Left ventricle myocardium inferior (tissue), 1 donor: Measurements from ENCODE around the gene CHTF8. TPM values are rescaled to one million over a fixed set of nuclear protein-coding genes. Genes with fewer than 3 reads are reported as not detected.

Source experiments
- DNase-seq: peaks from one replicate; pipeline ENCODE4 v3.0.0-alpha.2; 2020
- H3K27ac ChIP-seq: fragments of 200-600 bp; replicated peaks from 2 replicates; pipeline ENCODE4 v1.8.0; 2021
- H3K27me3 ChIP-seq: fragments of 200-600 bp; 2 replicates; pipeline ENCODE4 v1.8.0; 2021; ENCODE audit warnings: low read depth
- H3K36me3 ChIP-seq: fragments of 200-600 bp; 2 replicates; pipeline ENCODE4 v1.8.0; 2021
- H3K4me1 ChIP-seq: fragments of 200-600 bp; 2 replicates; pipeline ENCODE4 v1.8.0; 2021
- H3K4me3 ChIP-seq: fragments of 200-600 bp; 2 replicates; pipeline ENCODE4 v1.8.0; 2021; ENCODE audit warnings: mild to moderate bottlenecking, moderate library complexity
- H3K9me3 ChIP-seq: fragments of 200-600 bp; replicated peaks from 2 replicates; pipeline ENCODE4 v1.8.0; 2021
- CTCF ChIP-seq: fragments of 200-600 bp; IDR thresholded peaks from 2 replicates; pipeline ENCODE4 v1.8.0; 2021; ENCODE audit warnings: antibody characterized with exemption, mild to moderate bottlenecking, borderline replicate concordance
- intact Hi-C: fragments of 100-400 bp; cut with micrococcal nuclease; formaldehyde crosslinking; loops from one replicate; pipeline ENCODE4 v1.11.0; 2022
- total RNA-seq: library from RNA; stranded (reverse); fragmentation: NEBNext Ultra II Directional; extraction: Animal tissue kit (Norgen Biotek cat#: 25700); gene quantifications from one replicate; pipeline ENCODE4 v1.2.1, GENCODE V29; 2021
- donor health status: DM: no; HTN: yes; CAD: no; lungs with severe emphysema.

Gene CHTF8
- total RNA-seq, 1 donor from 2014 or later = 52.4 TPM

GRCh38 chr16:69106491-69107315 lies 25.7 kb downstream of the CHTF8 start:
- H3K9me3 ChIP-seq = no peaks in the 10 kb centered on the region
- H3K4me1 ChIP-seq = peaks cover 37% of the 10 kb centered on the region
- H3K4me3 ChIP-seq = peak overlapping the region; percentile 73
- DNase-seq = no peak
- H3K27me3 ChIP-seq = peaks cover 16% of the 10 kb centered on the region
- intact Hi-C loops = no loop called here
- H3K36me3 ChIP-seq = peaks cover 7% of the 10 kb centered on the region
- H3K27ac ChIP-seq = no peak overlapping the region
- TF ChIP-seq CTCF = no peak

GRCh38 chr16:69105501-69106361 lies 26.7 kb downstream of the CHTF8 start, which contains the start of gene HAS3:
Gene HAS3, plus strand, starts transcription at chr16:69105653. Its CDS starts 3,743 bp downstream, at chr16:69109396.
- peaks cover 16% of the 10 kb centered on the region for H3K27me3 ChIP-seq
- peak within 1 kb of the TSS; percentile 73 for H3K4me3 ChIP-seq
- peaks cover 7% of the 10 kb centered on the region for H3K36me3 ChIP-seq
- H3K4me1 ChIP-seq = peaks cover 32% of the 10 kb centered on the region
- intact Hi-C loops = no loop called here
- DNase-seq = peak; percentile 50
- no peaks in the 10 kb centered on the region for H3K9me3 ChIP-seq
- peak within 1 kb of the TSS; percentile 11 for H3K27ac ChIP-seq
- peak; percentile 28 for TF ChIP-seq CTCF

- Histone ChIP-seq H3K36me3 (no peaks in the 10 kb centered on the region), H3K4me1 (peaks cover 12% of the 10 kb centered on the region), H3K27ac (no peak overlapping the region), H3K9me3 (no peaks in the 10 kb centered on the region), H3K4me3 (no peak overlapping the region), H3K27me3 (peaks cover 21% of the 10 kb centered on the region)
- intact Hi-C loops = no loop called here
- TF ChIP-seq CTCF = no peak
- no peak for DNase-seq
Observed at GRCh38 chr16:69100071-69100691, 32.2 kb downstream of the CHTF8 start.

- Histone ChIP-seq H3K4me3 (no peak overlapping the region), H3K27me3 (peaks cover 25% of the 10 kb centered on the region), H3K27ac (no peak overlapping the region), H3K9me3 (no peaks in the 10 kb centered on the region), H3K4me1 (peaks cover 18% of the 10 kb centered on the region), H3K36me3 (no peaks in the 10 kb centered on the region)
- intact Hi-C loops = no loop called here
- DNase-seq = no peak
- TF ChIP-seq CTCF = no peak
Observed at GRCh38 chr16:69095193-69095592, 37.2 kb downstream of the CHTF8 start.

- TF ChIP-seq CTCF = no peak
- intact Hi-C loops = no loop called here
- Histone ChIP-seq H3K27me3 (peaks cover 25% of the 10 kb centered on the region), H3K4me1 (peaks cover 20% of the 10 kb centered on the region), H3K4me3 (no peak overlapping the region), H3K9me3 (no peaks in the 10 kb centered on the region), H3K27ac (no peak overlapping the region), H3K36me3 (no peaks in the 10 kb centered on the region)
- no peak for DNase-seq
Observed at GRCh38 chr16:69094501-69094900, 37.9 kb downstream of the CHTF8 start.
